Measurements from ENCODE around the gene HYDIN.
"Not testable (repeated sequence)": the region's sequence is repeated elsewhere in the genome, so short reads cannot be mapped to it uniquely, and the experiment has no call there.

The HYDIN gene

GRCh38 chr16:70823498-70824118, 406.9 kb downstream of the HYDIN start:
- not testable (repeated sequence) for DNase-seq (ENCODE audit: low spot score)

DNA sequence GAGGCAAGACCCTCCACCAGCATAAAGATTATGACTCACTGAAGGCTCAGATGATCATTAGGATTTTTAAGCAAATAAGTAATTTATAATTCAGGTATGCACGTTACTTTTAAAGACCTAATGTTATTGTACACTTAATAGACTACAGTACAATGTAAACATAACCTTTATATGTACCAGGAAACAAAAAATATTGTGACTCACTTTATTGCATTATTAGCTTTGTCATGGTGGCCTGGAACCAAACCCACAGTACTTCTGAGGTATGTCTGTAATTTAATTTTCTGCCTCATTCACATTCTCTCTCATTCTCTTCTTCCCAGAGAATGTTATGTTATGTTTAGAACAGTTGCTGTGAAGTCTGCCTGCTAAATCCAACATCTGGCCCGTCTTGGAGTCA, 407.8 kb downstream of the HYDIN start:
- DNase-seq (ENCODE audit: low spot score), result not testable (repeated sequence)

- not testable (repeated sequence) for DNase-seq (ENCODE audit: low spot score)
Observed at GRCh38 chr16:70818088-70818487, 412.4 kb downstream of the HYDIN start.

DNA sequence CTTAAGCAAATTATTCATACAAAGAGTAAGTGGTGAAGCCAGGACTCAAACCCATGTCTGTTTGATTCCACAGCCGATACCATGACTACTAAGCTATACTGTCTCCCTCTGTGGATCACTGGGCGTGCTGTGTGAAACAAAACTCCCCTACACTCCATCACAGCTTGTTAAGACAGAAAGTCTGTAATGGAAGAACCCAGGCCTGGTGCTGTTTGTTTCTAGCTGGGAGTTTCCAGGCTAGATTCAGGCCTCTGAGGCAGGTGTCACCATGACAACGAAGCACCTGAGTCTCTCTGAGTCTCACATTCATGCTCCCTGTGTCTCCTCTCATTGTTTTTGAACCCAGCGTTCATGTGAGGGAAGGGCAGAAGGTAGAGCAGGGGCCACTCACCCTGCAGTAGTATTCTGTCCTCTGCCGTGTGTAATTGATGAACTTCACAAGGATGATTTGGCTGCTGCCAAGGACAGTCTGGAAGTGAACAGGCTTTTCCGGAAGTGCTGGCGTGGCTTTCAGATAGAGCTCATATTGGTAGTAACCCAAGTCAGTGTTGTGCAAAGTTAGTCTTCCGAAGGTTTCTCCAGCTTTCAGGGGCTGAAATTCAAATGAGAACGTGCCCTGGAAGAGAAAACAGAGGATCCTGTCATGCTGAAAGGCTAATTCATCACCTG, 421.0 kb downstream of the HYDIN start:
- no peak for DNase-seq (ENCODE audit: low spot score)

- no peak for DNase-seq (ENCODE audit: low spot score)
Observed at GRCh38 chr16:70808371-70808770, 422.2 kb downstream of the HYDIN start.

DNA sequence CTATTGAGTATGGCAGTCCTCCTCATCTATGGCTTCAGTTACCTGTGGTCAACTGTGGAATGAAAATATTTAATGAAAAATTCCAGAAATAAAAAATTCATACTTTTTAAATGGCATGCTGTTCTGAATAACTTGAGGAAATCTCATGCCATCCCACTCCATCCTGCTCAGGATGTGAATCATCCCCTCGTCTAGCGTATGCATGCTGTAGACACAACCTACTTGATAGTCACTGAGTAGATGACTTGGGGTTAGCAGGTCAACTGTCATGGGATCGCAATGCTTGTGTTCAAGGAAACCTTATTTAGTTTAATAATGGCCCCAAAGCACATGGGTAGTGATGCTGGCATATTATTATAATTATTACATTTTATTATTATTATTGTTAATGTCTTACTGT, 424.7 kb downstream of the HYDIN start:
- DNase-seq (ENCODE audit: low spot score), result no peak

- no peak for DNase-seq (ENCODE audit: low spot score)
Observed at GRCh38 chr16:70805380-70805779, 425.1 kb downstream of the HYDIN start.

GRCh38 chr16:70804734-70805169, 425.8 kb downstream of the HYDIN start:
- DNase-seq (ENCODE audit: low spot score), result no peak

GRCh38 chr16:70804153-70804733, 426.3 kb downstream of the HYDIN start:
- DNase-seq (ENCODE audit: low spot score), result no peak

DNA sequence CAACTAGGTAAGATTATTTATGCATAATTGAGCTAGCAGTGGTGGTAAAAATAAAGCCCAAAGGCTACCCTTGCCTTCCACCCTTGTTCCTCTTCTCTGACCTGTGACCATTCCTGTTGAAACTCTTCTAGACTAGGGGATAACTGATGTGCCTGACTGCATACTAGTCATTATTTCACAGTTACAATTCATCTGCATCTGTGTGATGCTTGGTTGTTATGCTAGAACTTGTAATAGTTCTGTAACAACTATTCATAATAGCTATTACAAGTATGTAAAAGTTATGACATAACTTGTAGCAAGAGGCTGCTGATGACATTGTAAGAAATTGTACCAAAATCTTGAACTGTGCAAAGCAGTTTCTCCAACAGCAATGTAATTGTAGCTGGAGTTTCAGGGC, 427.2 kb downstream of the HYDIN start:
- DNase-seq (ENCODE audit: low spot score), result no peak

DNA sequence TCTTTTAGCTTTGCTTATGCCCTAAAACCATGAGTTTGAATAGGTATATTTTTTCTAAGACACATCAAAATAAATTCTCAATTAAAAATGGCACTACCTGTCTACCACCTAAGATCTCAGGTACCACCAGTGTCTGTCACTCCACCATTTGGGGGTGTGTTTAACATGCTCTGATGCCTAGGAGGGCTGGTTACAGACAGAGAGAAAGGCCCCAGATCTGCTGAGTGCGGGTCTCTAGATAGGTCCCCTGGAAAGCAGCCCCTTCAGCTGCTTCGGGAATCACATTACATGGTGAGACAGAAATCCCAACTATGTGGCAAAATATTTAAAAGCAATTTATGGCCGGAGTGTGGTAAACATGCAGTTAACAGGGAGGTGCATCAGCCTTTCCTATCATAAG, 428.9 kb downstream of the HYDIN start:
- DNase-seq (ENCODE audit: low spot score), result no peak

- peak; percentile 96 for DNase-seq (ENCODE audit: low spot score)
Observed at GRCh38 chr16:70800781-70801480, 429.6 kb downstream of the HYDIN start, which contains the start of gene VAC14. Gene VAC14, minus strand, starts transcription at chr16:70801158. Its CDS starts 258 bp downstream, at chr16:70800900.

GRCh38 chr16:70800311-70800710, 430.2 kb downstream of the HYDIN start:
- DNase-seq (ENCODE audit: low spot score), result no peak

GRCh38 chr16:70796301-70796700, 434.2 kb downstream of the HYDIN start:
- DNase-seq (ENCODE audit: low spot score), result no peak

DNA sequence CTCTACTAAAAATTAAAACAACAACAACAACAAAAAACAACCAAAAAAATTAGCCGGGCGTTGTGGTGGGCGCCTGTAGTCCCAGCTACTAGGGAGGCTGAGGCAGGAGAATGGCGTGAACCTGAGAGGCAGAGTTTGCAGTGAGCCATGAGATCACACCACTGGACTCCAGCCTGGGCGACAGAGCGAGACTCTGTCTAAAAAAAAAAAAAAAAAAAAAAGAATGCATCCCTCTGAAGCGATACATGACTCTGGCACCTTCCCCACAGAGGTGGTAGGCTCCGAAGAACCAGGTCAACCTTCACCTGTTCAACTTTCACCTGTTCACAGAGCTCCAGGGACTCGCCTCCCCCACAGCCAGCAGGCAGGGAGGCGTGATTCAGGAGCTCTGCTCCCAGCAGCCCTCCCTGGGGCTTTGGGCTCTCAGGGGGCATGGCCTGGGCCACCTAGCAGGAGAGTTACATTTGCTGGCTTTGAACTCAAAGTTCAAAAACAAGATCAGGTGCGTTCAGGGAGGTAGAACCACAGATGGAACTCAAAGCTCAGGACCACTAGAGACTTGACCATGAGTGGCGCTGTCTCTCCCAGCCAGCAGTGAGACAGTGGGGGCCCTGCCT, 435.1 kb downstream of the HYDIN start:
- no peak for DNase-seq (ENCODE audit: low spot score)

- no peak for DNase-seq (ENCODE audit: low spot score)
Observed at GRCh38 chr16:70793851-70794502, 436.5 kb downstream of the HYDIN start.

- DNase-seq (ENCODE audit: low spot score), result no peak
Observed at GRCh38 chr16:70790815-70791214, 439.7 kb downstream of the HYDIN start.

GRCh38 chr16:70789595-70790447, 440.7 kb downstream of the HYDIN start:
- DNase-seq (ENCODE audit: low spot score), result no peak

- DNase-seq (ENCODE audit: low spot score), result no peak
Observed at GRCh38 chr16:70788668-70789594, 441.6 kb downstream of the HYDIN start.

Measured in CD4-positive, alpha-beta T cell treated with Interleukin-15 for 4 hours (primary cell).